Epithelial cell of proximal tubule (primary cell): ENCODE data around the gene DBP. TPM values are rescaled to one million over a fixed set of nuclear protein-coding genes. Genes with fewer than 3 reads are reported as not detected.
A peak's percentile ranks its signal among the peaks of the same experiment; 100 is the strongest.

Experiments
- DNase-seq: peaks from one replicate; pipeline ENCODE4 v3.0.0-alpha.2; 2011; ENCODE audit warnings: low read depth
- H3K4me3 ChIP-seq: 2 replicates; pipeline ENCODE4 v1.5.1; 2011; ENCODE audit warnings: low read depth, mild to moderate bottlenecking, low read length
- total RNA-seq: library from RNA; depleted of rRNA; stranded (reverse); fragments of >200 nt; gene quantifications from 2 replicates; pipeline ENCODE4 v1.2.3, GENCODE V29; 2015
- TF ChIP-seq, protein P1 (sequence below): conservative IDR thresholded peaks from 2 replicates; pipeline ENCODE4 v1.5.1; 2012; ENCODE audit warnings: low read depth, mild to moderate bottlenecking, low read length

The DBP gene
- total RNA-seq, 1 donor from 2014 or later, result 5.9 TPM

DNA sequence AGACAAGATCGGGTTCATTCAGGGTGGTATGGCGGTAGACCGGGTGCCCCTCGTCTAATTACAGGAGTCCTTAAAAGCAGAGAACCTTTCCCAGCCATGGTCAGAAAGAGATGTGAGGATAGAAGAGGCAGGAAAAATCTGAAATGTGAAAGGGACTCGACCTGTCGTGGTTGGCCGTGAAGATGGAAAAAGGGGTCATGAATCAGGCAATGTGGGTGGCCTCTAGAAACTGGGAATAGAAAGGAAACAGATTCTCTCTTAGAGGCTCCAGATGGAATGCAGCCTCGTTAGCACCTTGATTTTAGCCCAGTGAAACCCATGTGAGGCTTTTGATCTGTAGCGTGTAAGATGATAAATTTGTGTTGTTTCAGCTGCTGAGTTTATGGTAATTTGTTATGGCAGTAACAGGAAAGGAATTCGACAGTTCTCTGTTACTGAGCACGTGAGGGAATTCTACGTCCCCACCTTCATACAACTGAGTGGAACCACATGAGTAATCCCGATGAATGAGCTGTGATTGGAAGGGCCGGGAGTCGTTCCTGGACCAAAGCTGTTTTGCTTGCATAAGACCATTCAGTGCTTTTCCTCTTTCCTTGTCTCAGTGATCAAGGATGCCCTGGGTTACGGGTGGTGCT is 19.8 kb upstream of the DBP start:
- TF ChIP-seq, protein P1, sequence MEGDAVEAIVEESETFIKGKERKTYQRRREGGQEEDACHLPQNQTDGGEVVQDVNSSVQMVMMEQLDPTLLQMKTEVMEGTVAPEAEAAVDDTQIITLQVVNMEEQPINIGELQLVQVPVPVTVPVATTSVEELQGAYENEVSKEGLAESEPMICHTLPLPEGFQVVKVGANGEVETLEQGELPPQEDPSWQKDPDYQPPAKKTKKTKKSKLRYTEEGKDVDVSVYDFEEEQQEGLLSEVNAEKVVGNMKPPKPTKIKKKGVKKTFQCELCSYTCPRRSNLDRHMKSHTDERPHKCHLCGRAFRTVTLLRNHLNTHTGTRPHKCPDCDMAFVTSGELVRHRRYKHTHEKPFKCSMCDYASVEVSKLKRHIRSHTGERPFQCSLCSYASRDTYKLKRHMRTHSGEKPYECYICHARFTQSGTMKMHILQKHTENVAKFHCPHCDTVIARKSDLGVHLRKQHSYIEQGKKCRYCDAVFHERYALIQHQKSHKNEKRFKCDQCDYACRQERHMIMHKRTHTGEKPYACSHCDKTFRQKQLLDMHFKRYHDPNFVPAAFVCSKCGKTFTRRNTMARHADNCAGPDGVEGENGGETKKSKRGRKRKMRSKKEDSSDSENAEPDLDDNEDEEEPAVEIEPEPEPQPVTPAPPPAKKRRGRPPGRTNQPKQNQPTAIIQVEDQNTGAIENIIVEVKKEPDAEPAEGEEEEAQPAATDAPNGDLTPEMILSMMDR, result no peak
- no peak overlapping the region for H3K4me3 ChIP-seq
- DNase-seq, result peak; percentile 81

DNA sequence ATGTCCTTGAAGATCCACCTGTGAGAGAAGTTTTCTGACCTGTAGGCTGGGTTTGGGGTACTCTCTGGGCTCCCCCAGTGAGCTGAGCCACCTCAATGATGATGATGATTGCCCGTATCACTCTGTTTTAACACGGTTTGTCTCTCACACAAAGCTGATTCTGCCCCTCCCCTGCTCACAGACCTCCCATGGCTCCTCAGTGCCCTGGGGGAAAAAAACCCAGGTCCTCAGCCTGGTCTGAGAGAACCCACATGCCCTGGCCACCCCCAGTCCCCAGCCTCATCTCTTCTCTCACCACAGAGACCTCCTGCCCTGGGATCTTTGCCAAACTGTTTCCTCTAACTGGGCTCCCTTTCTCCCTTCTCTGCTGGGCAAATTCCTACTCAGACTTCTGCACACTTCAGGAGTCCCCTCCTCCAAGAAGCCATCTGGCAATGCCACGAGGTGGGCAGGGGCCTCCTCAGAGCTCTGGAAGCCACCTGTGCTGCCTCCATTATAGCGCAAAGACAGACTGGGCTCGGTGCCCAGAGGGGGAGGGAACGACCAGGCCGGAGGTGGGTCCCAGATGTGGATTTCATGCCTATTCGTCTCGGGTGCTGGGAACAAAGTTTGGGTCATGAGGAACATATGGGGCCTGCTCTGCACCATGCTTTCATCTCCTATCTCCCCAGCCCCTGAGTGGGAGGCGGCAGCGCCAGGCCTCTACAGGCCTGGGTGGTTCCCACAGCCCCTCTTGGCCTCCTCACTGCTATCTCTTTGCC is 17.3 kb upstream of the DBP start:
- DNase-seq, result no peak
- H3K4me3 ChIP-seq, result no peak overlapping the region
- TF ChIP-seq, protein P1, result no peak

DNA sequence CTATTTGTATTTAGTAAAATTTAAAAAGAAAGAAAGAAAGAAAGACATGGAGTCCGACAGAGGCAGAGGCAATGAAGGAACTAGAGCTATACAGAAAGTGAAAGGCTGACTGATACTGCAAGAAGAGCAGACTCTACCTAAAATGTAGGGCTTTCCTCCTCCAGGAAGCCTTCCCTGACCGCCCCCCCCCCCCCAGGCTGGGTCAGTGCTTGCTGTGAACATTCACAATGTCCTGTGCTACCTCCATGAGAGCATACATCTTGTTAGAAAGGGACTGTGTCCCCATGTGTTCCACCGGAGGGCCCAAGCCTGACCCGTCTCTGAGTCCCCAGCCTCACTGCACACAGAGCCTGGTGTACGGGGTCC is 14.5 kb upstream of the DBP start:
- no peak overlapping the region for H3K4me3 ChIP-seq
- TF ChIP-seq, protein P1, result no peak
- no peak for DNase-seq

DNA sequence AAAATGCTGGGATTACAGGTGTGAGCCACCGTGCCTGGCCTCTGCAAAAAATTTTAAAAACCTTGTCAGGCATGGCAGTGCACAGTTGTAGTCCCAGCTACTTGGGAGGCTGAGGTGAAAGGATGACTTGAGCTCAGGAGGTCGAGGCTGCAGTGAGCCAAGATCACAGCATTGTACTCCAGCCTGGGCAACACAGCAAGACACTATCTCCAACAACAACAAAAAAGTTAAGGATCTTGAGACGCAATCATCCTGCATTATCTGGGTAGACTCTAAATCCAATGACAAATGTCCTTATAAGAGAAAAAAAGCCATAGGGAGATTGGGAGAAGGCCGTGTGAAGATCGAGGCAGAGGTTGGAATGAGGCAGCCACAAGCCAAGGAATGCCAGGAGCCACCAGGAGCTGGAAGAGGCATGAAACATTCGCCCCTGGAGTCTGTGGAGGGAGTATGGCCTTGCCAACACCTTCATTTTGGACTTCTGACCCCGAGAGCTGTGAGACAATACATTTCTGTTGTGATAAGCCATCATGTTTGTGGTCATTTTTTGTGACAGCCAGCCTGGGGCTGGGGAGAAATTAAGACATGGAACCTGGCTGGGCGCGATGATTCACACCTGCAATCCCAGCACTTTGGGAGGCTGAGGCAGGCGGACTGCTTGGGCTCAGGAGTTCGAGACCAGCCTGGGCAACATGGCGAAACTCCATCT is 13.9 kb upstream of the DBP start:
- TF ChIP-seq, protein P1, result no peak
- no peak overlapping the region for H3K4me3 ChIP-seq
- no peak for DNase-seq

DNA sequence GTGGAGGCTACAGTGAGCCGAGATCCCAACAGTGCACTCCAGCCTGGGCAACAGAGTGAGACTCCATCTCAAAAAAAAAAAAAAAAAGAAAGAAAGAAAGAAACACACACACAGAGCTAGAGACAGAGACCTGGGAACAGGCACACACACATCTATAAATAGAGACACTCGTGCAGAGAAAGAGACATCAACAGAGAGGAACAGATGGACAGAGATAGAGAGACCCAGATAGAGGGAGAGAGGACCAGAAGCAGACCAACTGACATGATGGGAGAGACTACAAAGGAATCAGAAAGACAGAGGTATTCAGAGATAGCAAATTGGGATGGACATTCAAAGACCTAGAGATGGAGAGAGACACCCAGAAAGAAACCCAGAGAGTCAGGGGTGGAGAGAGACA is 11.0 kb upstream of the DBP start:
- TF ChIP-seq, protein P1, result no peak
- no peak for DNase-seq
- no peak overlapping the region for H3K4me3 ChIP-seq

DNA sequence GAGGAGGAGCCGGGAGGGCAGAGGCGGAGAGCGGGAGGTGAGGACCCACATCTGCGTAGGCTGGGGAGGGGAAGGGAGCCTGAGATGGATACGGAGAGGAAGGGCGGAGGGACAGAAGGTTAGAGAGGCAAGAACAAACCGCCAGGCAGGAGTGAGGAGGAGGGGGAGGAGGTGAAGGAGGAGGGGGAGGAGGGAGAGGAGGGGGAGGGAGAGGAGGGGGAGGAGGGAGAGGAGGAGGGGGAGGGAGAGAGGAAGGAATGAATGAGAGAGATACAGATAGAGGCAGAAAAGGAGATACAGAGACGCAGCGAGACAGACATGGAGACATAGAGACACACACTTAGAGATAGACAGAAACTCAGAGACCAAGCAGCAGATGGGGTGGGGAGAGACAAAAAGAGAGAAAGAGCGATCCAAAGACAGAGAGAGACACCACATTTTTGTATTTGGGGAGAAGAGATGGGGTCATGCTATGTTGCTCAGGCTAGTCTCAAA is 9.6 kb upstream of the DBP start:
- TF ChIP-seq, protein P1, result no peak
- DNase-seq, result no peak
- H3K4me3 ChIP-seq, result peak overlapping the region; percentile 75
